Endothelial cell of umbilical vein (primary cell): ENCODE data around the gene CCL17. TPM values are rescaled to one million over a fixed set of nuclear protein-coding genes. Genes with fewer than 3 reads are reported as not detected.

ENCODE experiments used
- BruUV-seq: library from RNA; stranded (reverse); fragments of 400-500 nt; replicated peaks from 2 replicates; lab custom pipeline; 2021; lab: Mats Ljungman, UMichigan
- CTCF ChIA-PET: fragments of 300-600, 350-600 bp; sonication (Branson Sonifier 250); formaldehyde crosslinking; loops from one replicate; lab custom pipeline; 2021; ENCODE audit warnings: antibody characterized with exemption, inconsistent platforms; lab: Charles Lee
- POLR2A ChIA-PET: fragments of 300-600, 350-600 bp; sonication (Branson Sonifier 250); formaldehyde crosslinking; loops from one replicate; lab custom pipeline; 2021; ENCODE audit warnings: antibody characterized with exemption, inconsistent platforms; lab: Charles Lee
- DNase-seq: peaks from one replicate; pipeline ENCODE4 v3.0.0-alpha.2; 2011; ENCODE audit warnings: low read depth, low spot score
- FAIRE-seq: peaks from 2 replicates; lab custom pipeline; 2011; peaks lifted over from hg19 to GRCh38; lab: Jason Lieb, UNC
- H2AFZ ChIP-seq: 2 replicates; pipeline ENCODE4 v1.6.0; 2012; ENCODE audit warnings: low read depth, low read length, control low read depth, inconsistent platforms
- H3K27ac ChIP-seq: 2 replicates; pipeline ENCODE4 v1.5.1; 2011; ENCODE audit warnings: low read depth, mild to moderate bottlenecking, control low read depth, low read length, moderate library complexity; ENCODE audit not compliant: insufficient read depth
- H3K27me3 ChIP-seq, 2 experiments: 2 replicates each; pipeline versions ENCODE4 v1.6.0 to v1.6.1; 2011; ENCODE audit warnings: low read length in 2 of 2, mixed read lengths in 1 of 2; ENCODE audit not compliant: control insufficient read depth in 2 of 2, insufficient read depth in 2 of 2
- H3K36me3 ChIP-seq, 2 experiments: 2 replicates in 1 of 2; 3 replicates in 1 of 2; pipeline ENCODE4 v1.5.1; 2011; ENCODE audit warnings: low read length in 2 of 2, mild to moderate bottlenecking in 1 of 2, moderate library complexity in 1 of 2; ENCODE audit not compliant: control insufficient read depth in 2 of 2, insufficient read depth in 2 of 2; ENCODE audit errors: extremely low read depth in 1 of 2
- H3K4me1 ChIP-seq: 3 replicates; pipeline ENCODE4 v1.5.1; 2011; ENCODE audit warnings: mild to moderate bottlenecking, low read length; ENCODE audit not compliant: control insufficient read depth, insufficient read depth; ENCODE audit errors: extremely low read depth
- H3K4me2 ChIP-seq: 2 replicates; pipeline ENCODE4 v1.6.1; 2011; ENCODE audit warnings: low read length, control low read depth, mixed read lengths; ENCODE audit not compliant: insufficient read depth
- H3K4me3 ChIP-seq, 3 experiments: fragments of 200-600 bp in 1 of 3; sonication (generic), shearing (Covaris generic) in 1 of 3; replicated peaks in 1 of 3; 2 replicates each; pipeline ENCODE4 v1.5.1; 2011 to 2016; ENCODE audit warnings: control low read depth in 3 of 3, low read length in 3 of 3, mild to moderate bottlenecking in 2 of 3, inconsistent platforms in 1 of 3, low read depth in 1 of 3, moderate library complexity in 1 of 3; ENCODE audit not compliant: insufficient read depth in 1 of 3
- H3K79me2 ChIP-seq: 2 replicates; pipeline ENCODE4 v1.6.0; 2012; ENCODE audit warnings: low read length, inconsistent platforms; ENCODE audit not compliant: control insufficient read depth, insufficient read depth
- H3K9ac ChIP-seq: replicated peaks from 2 replicates; pipeline ENCODE3; 2011; ENCODE audit warnings: low read length, control low read depth; ENCODE audit not compliant: insufficient read depth; ENCODE audit errors: extremely low read depth
- H3K9me1 ChIP-seq: replicated peaks from 3 replicates; pipeline ENCODE4 v1.6.0; 2011; ENCODE audit warnings: mild to moderate bottlenecking, low read length; ENCODE audit not compliant: control insufficient read depth, insufficient read depth; ENCODE audit errors: extremely low read depth
- H3K9me3 ChIP-seq: replicated peaks from 2 replicates; pipeline ENCODE4 v1.5.1; 2012; ENCODE audit warnings: low read length, inconsistent platforms; ENCODE audit not compliant: control insufficient read depth, insufficient read depth
- H4K20me1 ChIP-seq: replicated peaks from 2 replicates; pipeline ENCODE3; 2011; ENCODE audit warnings: mild to moderate bottlenecking, low read length; ENCODE audit not compliant: control insufficient read depth, insufficient read depth; ENCODE audit errors: extremely low read depth
- CTCF ChIP-seq, 2 donors: IDR thresholded peaks; 1 replicate in 1 of 2; 2 replicates in 1 of 2; pipeline ENCODE4 v1.5.1; 2011; ENCODE audit warnings: low read length in 2 of 2, mild to moderate bottlenecking in 2 of 2, moderate library complexity in 2 of 2, control low read depth in 1 of 2, inconsistent platforms in 1 of 2, low read depth in 1 of 2; ENCODE audit not compliant: insufficient read depth in 1 of 2; ENCODE audit errors: extremely low read depth in 1 of 2
- EZH2 ChIP-seq: IDR thresholded peaks from 2 replicates; pipeline ENCODE4 v1.6.1; 2012; ENCODE audit warnings: borderline replicate concordance, low read depth, mild to moderate bottlenecking, moderate library complexity, low read length, inconsistent platforms; ENCODE audit not compliant: severe bottlenecking
- FOS ChIP-seq: IDR thresholded peaks from 2 replicates; pipeline ENCODE4 v1.6.1; 2011; ENCODE audit warnings: mild to moderate bottlenecking, low read length, moderate library complexity, borderline replicate concordance; ENCODE audit not compliant: insufficient read depth
- GATA2 ChIP-seq: IDR thresholded peaks from 2 replicates; pipeline ENCODE4 v1.7.0; 2011; ENCODE audit warnings: low read depth, mild to moderate bottlenecking, moderate library complexity, mixed read lengths, low read length; ENCODE audit not compliant: insufficient read length, insufficient read depth
- JUN ChIP-seq: IDR thresholded peaks from 2 replicates; pipeline ENCODE4 v1.6.1; 2011; ENCODE audit warnings: borderline replicate concordance, low read depth; ENCODE audit not compliant: insufficient read length, insufficient read depth
- MAX ChIP-seq: IDR thresholded peaks from 2 replicates; pipeline ENCODE4 v1.6.1; 2011; ENCODE audit not compliant: insufficient read depth, insufficient read length
- MYC ChIP-seq: IDR thresholded peaks from one replicate; pipeline ENCODE4 v1.6.1; 2011; ENCODE audit warnings: mild to moderate bottlenecking, low read depth, low read length
- POLR2A ChIP-seq: IDR thresholded peaks from 2 replicates; pipeline ENCODE4 v1.6.1; 2012; ENCODE audit warnings: low read depth, mild to moderate bottlenecking, control low read depth, low read length
- POLR2AphosphoS5 ChIP-seq: IDR thresholded peaks from 2 replicates; pipeline ENCODE4 v1.6.1; 2012; ENCODE audit warnings: low read depth, mild to moderate bottlenecking, control low read depth, low read length, moderate library complexity; ENCODE audit not compliant: insufficient read depth
- dilution Hi-C: fragments of 300-500 bp; cut with MboI; formaldehyde crosslinking; loops from one replicate; pipeline ENCODE4 v1.15.0; 2019; ENCODE audit warnings: low sequenced_read_pairs; ENCODE audit not compliant: extremely low pct_ligation_motif_present
- intact Hi-C: fragments of 100-400 bp; cut with micrococcal nuclease; formaldehyde crosslinking; loops from one replicate; pipeline ENCODE4 v1.10.0; 2022
- polyA plus RNA-seq, 4 experiments: library from polyadenylated mRNA; depleted of rRNA in 3 of 4; stranded (reverse) in 3 of 4; unstranded in 1 of 4; fragments of >200 nt; gene quantifications; 2 replicates each; pipeline versions ENCODE4 v1.2.1 to v1.2.3, GENCODE V29; 2011 to 2012; ENCODE audit warnings: missing spikeins in 1 of 4
- total RNA-seq: library from RNA; stranded (reverse); gene quantifications from 2 replicates; pipeline ENCODE4 v1.2.3, GENCODE V29; 2021

CCL17 gene
- total and polyA plus RNA-seq, 2 donors (not counting 3 experiments of a cell fraction or from before 2014, with no cell fraction given) = not detected

GRCh38 chr16:57387598-57388354, 16.8 kb upstream of the CCL17 start:
- no peaks in the 10 kb centered on the region for H3K36me3 ChIP-seq
- CTCF ChIA-PET = interaction anchor here (2.0 kb wide), 1 partner anchor 29 kb away, joined by 5 read pairs; no protein-coding TSS in a partner anchor
- H4K20me1 ChIP-seq = no peaks in the 10 kb centered on the region
- intact Hi-C loops (no loop called here), dilution Hi-C loops (no loop called here)
- BruUV-seq = no TSS peak
- FAIRE-seq = no peak
- no peak overlapping the region for H3K4me2 ChIP-seq
- no peaks in the 10 kb centered on the region for H3K79me2 ChIP-seq
- H3K4me3 ChIP-seq = no peak overlapping the region
- POLR2A ChIA-PET = no interaction called here
- no peaks in the 10 kb centered on the region for H3K9me1 ChIP-seq
- H3K4me1 ChIP-seq = peaks cover 12% of the 10 kb centered on the region
- DNase-seq = no peak
- H2AFZ ChIP-seq = no peak overlapping the region
- H3K27me3 ChIP-seq = peaks cover 0 to 4% of the 10 kb centered on the region in 2 experiments
- no peak overlapping the region for H3K27ac ChIP-seq
- no peaks in the 10 kb centered on the region for H3K9me3 ChIP-seq
- TF ChIP-seq EZH2 (no peak), MYC (no peak), POLR2AphosphoS5 (no peak), CTCF (IDR thresholded peaks at IDR 0.05; ENCODE audit: extremely low read depth in 1 of 2, insufficient read depth in 1 of 2, low read depth in 1 of 2, low read length in 2 of 2) (no peak), GATA2 (no peak), JUN (no peak), FOS (no peak), POLR2A (no peak), MAX (no peak)
- no peak overlapping the region for H3K9ac ChIP-seq
